ENCODE measurements around the gene LRRC74A.

DNA sequence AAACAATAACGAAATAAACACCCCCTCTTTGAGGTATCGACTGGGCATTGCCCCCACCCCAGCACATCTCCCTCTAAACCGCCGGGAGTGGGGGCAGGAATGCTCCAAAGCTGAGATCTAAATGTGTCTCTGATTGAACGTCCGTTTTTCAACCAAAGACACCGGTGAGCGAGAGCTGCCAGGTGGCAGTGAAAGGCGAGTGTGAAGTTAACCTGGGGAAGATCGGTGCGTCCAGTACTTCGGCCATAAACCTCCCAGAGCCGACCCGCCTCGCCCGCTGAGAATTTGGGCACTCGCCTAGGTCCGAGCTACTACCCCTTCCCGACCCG is 14.2 kb upstream of the LRRC74A start:
- no peak for TF ChIP-seq POLR2A (IDR thresholded peaks at IDR 0.05)
- TF ChIP-seq, protein P1, sequence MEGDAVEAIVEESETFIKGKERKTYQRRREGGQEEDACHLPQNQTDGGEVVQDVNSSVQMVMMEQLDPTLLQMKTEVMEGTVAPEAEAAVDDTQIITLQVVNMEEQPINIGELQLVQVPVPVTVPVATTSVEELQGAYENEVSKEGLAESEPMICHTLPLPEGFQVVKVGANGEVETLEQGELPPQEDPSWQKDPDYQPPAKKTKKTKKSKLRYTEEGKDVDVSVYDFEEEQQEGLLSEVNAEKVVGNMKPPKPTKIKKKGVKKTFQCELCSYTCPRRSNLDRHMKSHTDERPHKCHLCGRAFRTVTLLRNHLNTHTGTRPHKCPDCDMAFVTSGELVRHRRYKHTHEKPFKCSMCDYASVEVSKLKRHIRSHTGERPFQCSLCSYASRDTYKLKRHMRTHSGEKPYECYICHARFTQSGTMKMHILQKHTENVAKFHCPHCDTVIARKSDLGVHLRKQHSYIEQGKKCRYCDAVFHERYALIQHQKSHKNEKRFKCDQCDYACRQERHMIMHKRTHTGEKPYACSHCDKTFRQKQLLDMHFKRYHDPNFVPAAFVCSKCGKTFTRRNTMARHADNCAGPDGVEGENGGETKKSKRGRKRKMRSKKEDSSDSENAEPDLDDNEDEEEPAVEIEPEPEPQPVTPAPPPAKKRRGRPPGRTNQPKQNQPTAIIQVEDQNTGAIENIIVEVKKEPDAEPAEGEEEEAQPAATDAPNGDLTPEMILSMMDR (IDR thresholded peaks at IDR 0.05), result no peak

All from right lobe of liver (tissue), 4 donors.